ENCODE data around the gene ZNF90. TPM values are rescaled to one million over a fixed set of nuclear protein-coding genes. Genes with fewer than 3 reads are reported as not detected.

The ZNF90 gene
- total RNA-seq, 2 experiments from 2014 or later = 19.8 to 21.0 TPM

Other genes starting within 250 kb of the ZNF90 start
- 10 to 100 TPM; 25.6 to 32.4 TPM for gene ZNF253, start 212.1 kb upstream of the ZNF90 start, total RNA-seq
- gene ZNF93, start 177.1 kb upstream of the ZNF90 start, total RNA-seq = 10 to 100 TPM; 20.3 to 22.2 TPM
- 10 to 100 TPM; 13.1 to 16.9 TPM for gene ZNF682, start 38.5 kb upstream of the ZNF90 start, total RNA-seq
- gene ZNF486, start 89.2 kb downstream of the ZNF90 start, total RNA-seq = 10 to 100 TPM; 15.5 to 16.1 TPM

All from activated naive CD8-positive, alpha-beta T cell treated with anti-CD3 and anti-CD28 coated beads, Interleukin-2, amount 10 ng/mL, durations not matched to agents 7 days and 5 days (primary cell).